Renal pelvis (tissue), 4 donors: ENCODE measurements around the gene AGPAT4. TPM values are rescaled to one million over a fixed set of nuclear protein-coding genes. Genes with fewer than 3 reads are reported as not detected.

Experiments used
- DNase-seq: peaks from one replicate; pipeline ENCODE4 v3.0.0-alpha.2; 2013
- polyA plus RNA-seq, 3 donors: library from polyadenylated mRNA; unstranded; fragments of 120-200 nt; gene quantifications; one replicate each; pipeline ENCODE4 v1.2.1, GENCODE V29; 2013; ENCODE audit not compliant: insufficient read length in 3 of 3

The AGPAT4 gene
- polyA plus RNA-seq, 3 donors, result 18.5 to 26.8 (median 22.7) TPM

GRCh38 chr6:161171207-161171606 is 102.7 kb downstream of the AGPAT4 start:
- DNase-seq, result no peak

GRCh38 chr6:161169696-161170095 is 104.2 kb downstream of the AGPAT4 start:
- DNase-seq, result no peak

GRCh38 chr6:161169035-161169434 is 104.8 kb downstream of the AGPAT4 start:
- DNase-seq, result no peak

- DNase-seq, result no peak
Measured at GRCh38 chr6:161168281-161168891, 105.5 kb downstream of the AGPAT4 start.

GRCh38 chr6:161166677-161167076 is 107.2 kb downstream of the AGPAT4 start:
- no peak for DNase-seq

GRCh38 chr6:161166176-161166575 is 107.7 kb downstream of the AGPAT4 start:
- no peak for DNase-seq

- no peak for DNase-seq
Measured at GRCh38 chr6:161164182-161164625, 109.7 kb downstream of the AGPAT4 start.

- no peak for DNase-seq
Measured at GRCh38 chr6:161163466-161164181, 110.2 kb downstream of the AGPAT4 start.

GRCh38 chr6:161162722-161163121 is 111.1 kb downstream of the AGPAT4 start:
- DNase-seq, result no peak

- DNase-seq, result no peak
Measured at GRCh38 chr6:161161889-161162624, 111.8 kb downstream of the AGPAT4 start.

- DNase-seq, result no peak
Measured at GRCh38 chr6:161161121-161161520, 112.7 kb downstream of the AGPAT4 start.

- no peak for DNase-seq
Measured at GRCh38 chr6:161154796-161155335, 119.0 kb downstream of the AGPAT4 start.

- no peak for DNase-seq
Measured at GRCh38 chr6:161153725-161154124, 120.1 kb downstream of the AGPAT4 start.

- no peak for DNase-seq
Measured at GRCh38 chr6:161152907-161153662, 120.8 kb downstream of the AGPAT4 start.

GRCh38 chr6:161152527-161152862 is 121.4 kb downstream of the AGPAT4 start:
- no peak for DNase-seq

- DNase-seq, result no peak
Measured at GRCh38 chr6:161151660-161152526, 122.0 kb downstream of the AGPAT4 start.

GRCh38 chr6:161151059-161151645 is 122.7 kb downstream of the AGPAT4 start:
- no peak for DNase-seq

- DNase-seq, result no peak
Measured at GRCh38 chr6:161150566-161150965, 123.3 kb downstream of the AGPAT4 start.

GRCh38 chr6:161150136-161150535 is 123.7 kb downstream of the AGPAT4 start:
- no peak for DNase-seq

GRCh38 chr6:161143663-161144430 is 130.0 kb downstream of the AGPAT4 start:
- no peak for DNase-seq
